ENCODE measurements around the gene MRPL50. TPM values are rescaled to one million over a fixed set of nuclear protein-coding genes. Genes with fewer than 3 reads are reported as not detected.

Gene MRPL50
- total RNA-seq, 1 experiment from 2014 or later = 20.0 TPM

DNA sequence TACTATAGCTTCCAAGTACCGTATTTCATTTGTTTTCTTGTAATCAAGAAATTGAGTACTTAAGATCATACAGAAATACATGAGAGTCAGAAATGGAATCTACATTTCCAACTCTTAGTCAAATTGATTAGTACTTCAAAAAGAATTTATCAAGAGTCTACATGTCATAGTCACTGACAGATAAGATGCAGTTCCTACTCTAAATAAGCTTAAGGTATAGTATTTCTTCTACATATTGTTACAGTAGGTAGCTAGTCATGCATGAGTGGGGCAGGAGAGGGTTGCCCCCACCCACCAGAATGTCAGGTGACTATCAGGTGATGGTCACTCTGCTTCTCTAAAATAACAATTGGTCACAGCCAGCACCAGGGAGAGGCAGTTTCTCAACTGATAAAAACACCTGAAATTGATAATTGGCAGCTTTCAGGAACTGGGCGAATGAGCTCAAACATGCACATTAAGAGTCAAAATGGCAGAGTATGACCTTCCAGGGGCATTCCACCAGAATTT, 16.5 kb downstream of the MRPL50 start:
- Mint-ChIP-seq H3K9me3 (peaks cover 32 to 33% of the 10 kb centered on the region in 2 experiments), H3K4me1 (peaks cover 18 to 21% of the 10 kb centered on the region in 2 experiments), H3K4me3 (no peak overlapping the region), H3K27me3 (ENCODE audit: low read depth) (no peaks in the 10 kb centered on the region; the same call in 1 of the 2 replicates), H3K27ac (no peak overlapping the region), H3K36me3 (ENCODE audit: insufficient read depth in 1 of 3, low read depth in 3 of 3) (peaks cover 22 to 48% (median 22%) of the 10 kb centered on the region in 3 experiments)
- H3K9me3 ChIP-seq (ENCODE audit: control insufficient read depth, low read depth, low read length) = no peaks in the 10 kb centered on the region
- H2BK120ac ChIP-seq (ENCODE audit: low read depth, low read length, poor library complexity, severe bottlenecking) = no peak overlapping the region
- no peak overlapping the region for H3K9ac ChIP-seq (ENCODE audit: extremely low read depth, insufficient read length, low read length)
- 0 out of 2 replicates have a peak, but pooled peaks cover 3% of the 10 kb centered on the region for H3K4me1 ChIP-seq (ENCODE audit: insufficient read depth, low read length)
- H2BK15ac ChIP-seq (ENCODE audit: low read depth, low read length) = no peak overlapping the region
- no peak overlapping the region for H3K23ac ChIP-seq (ENCODE audit: insufficient read length, low read depth, low read length)
- H3K18ac ChIP-seq (ENCODE audit: insufficient read length, low read depth, low read length) = no peak overlapping the region
- H4K91ac ChIP-seq (ENCODE audit: insufficient read length, low read depth, low read length) = no peak overlapping the region
- no peak overlapping the region for H3K4ac ChIP-seq (ENCODE audit: low read depth, low read length)
- no peak overlapping the region for H2BK5ac ChIP-seq (ENCODE audit: insufficient read length, low read length)
- H3K56ac ChIP-seq (ENCODE audit: insufficient read length, low read depth, low read length) = no peak overlapping the region
- no peaks in the 10 kb centered on the region for H3K23me2 ChIP-seq (ENCODE audit: insufficient read length, low read depth, low read length, poor library complexity, severe bottlenecking)
- H3K27me3 ChIP-seq (ENCODE audit: insufficient read depth, low read length) = no peaks in the 10 kb centered on the region
- H3K79me1 ChIP-seq (ENCODE audit: insufficient read depth, low read depth, low read length, poor library complexity, severe bottlenecking) = no peaks in the 10 kb centered on the region
- H4K8ac ChIP-seq (replicated peaks; ENCODE audit: insufficient read length, low read depth, low read length) = no peak overlapping the region
- H3T11ph ChIP-seq (ENCODE audit: low read length) = no peak overlapping the region
- TF ChIP-seq, protein P1, sequence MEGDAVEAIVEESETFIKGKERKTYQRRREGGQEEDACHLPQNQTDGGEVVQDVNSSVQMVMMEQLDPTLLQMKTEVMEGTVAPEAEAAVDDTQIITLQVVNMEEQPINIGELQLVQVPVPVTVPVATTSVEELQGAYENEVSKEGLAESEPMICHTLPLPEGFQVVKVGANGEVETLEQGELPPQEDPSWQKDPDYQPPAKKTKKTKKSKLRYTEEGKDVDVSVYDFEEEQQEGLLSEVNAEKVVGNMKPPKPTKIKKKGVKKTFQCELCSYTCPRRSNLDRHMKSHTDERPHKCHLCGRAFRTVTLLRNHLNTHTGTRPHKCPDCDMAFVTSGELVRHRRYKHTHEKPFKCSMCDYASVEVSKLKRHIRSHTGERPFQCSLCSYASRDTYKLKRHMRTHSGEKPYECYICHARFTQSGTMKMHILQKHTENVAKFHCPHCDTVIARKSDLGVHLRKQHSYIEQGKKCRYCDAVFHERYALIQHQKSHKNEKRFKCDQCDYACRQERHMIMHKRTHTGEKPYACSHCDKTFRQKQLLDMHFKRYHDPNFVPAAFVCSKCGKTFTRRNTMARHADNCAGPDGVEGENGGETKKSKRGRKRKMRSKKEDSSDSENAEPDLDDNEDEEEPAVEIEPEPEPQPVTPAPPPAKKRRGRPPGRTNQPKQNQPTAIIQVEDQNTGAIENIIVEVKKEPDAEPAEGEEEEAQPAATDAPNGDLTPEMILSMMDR (conservative IDR thresholded peaks at IDR 0.05) = no peak
- H3K4me2 ChIP-seq (ENCODE audit: insufficient read depth, insufficient read length, low read length) = no peak overlapping the region
- H2AFZ ChIP-seq (ENCODE audit: low read length) = no peak overlapping the region
- no peak overlapping the region for H3K14ac ChIP-seq (ENCODE audit: insufficient read depth, low read length)
- H4K20me1 ChIP-seq (ENCODE audit: control insufficient read depth, insufficient read depth, insufficient read length) = no peaks in the 10 kb centered on the region
- no peak overlapping the region for H4K5ac ChIP-seq (ENCODE audit: insufficient read length, low read depth, low read length)
- no peak overlapping the region for H2BK20ac ChIP-seq (ENCODE audit: low read depth, low read length, poor library complexity, severe bottlenecking)
- H2BK12ac ChIP-seq (ENCODE audit: insufficient read length, low read depth, low read length) = no peak overlapping the region
- no CpG with 5 or more reads among the region's 2 CpGs for WGBS (ENCODE audit: extremely low coverage, insufficient read length, low lambda C conversion rate)
- H3K27ac ChIP-seq (ENCODE audit: insufficient read length, low read depth, low read length) = no peak overlapping the region
- H3K79me2 ChIP-seq (ENCODE audit: insufficient read depth, low read length) = no peaks in the 10 kb centered on the region
- no peak overlapping the region for H2AK5ac ChIP-seq (ENCODE audit: insufficient read length, low read length)
- no peak for DNase-seq

Data from H9 (cell line).